IMR-90 (cell line): ENCODE results near the gene MARK4. TPM values are rescaled to one million over a fixed set of nuclear protein-coding genes. Genes with fewer than 3 reads are reported as not detected.

Experiments used
- ATAC-seq: fragments of 200-7000 bp; cut with Tn5 transposase; 2 replicates; pipeline ENCODE4 v1.9.1; 2020; ENCODE audit warnings: low read depth, mild to moderate bottlenecking, moderate library complexity
- BruUV-seq: library from RNA; stranded (reverse); fragments of 400-500 nt; replicated peaks from 2 replicates; lab custom pipeline; 2021; lab: Mats Ljungman, UMichigan
- CTCF ChIA-PET: fragments of 300-600 bp; formaldehyde crosslinking; extraction: SDS; loops from one replicate; lab custom pipeline; 2021; ENCODE audit warnings: antibody characterized with exemption; lab: Yijun Ruan, JAX
- POLR2A ChIA-PET: fragments of 300-600 bp; sonication (Branson Sonifier 250); formaldehyde crosslinking; loops from one replicate; lab custom pipeline; 2022; ENCODE audit warnings: antibody characterized with exemption; ENCODE audit not compliant: unreplicated experiment; lab: Charles Lee
- DNase-seq: peaks from one replicate; pipeline ENCODE4 v3.0.0; 2013
- H2AFZ ChIP-seq: replicated peaks from 2 replicates; pipeline ENCODE3; 2013; ENCODE audit warnings: low read length, mild to moderate bottlenecking; ENCODE audit not compliant: poor library complexity
- H2AK5ac ChIP-seq: 2 replicates; pipeline ENCODE4 v1.6.1; 2013; ENCODE audit warnings: low read depth, low read length, inconsistent platforms
- H2AK9ac ChIP-seq: replicated peaks from 2 replicates; pipeline ENCODE3; 2013; ENCODE audit warnings: mild to moderate bottlenecking, low read depth, low read length, moderate library complexity; ENCODE audit not compliant: poor library complexity
- H2BK120ac ChIP-seq: 2 replicates; pipeline ENCODE4 v1.6.1; 2013; ENCODE audit warnings: low read depth, low read length, inconsistent platforms
- H2BK15ac ChIP-seq: 3 replicates; pipeline ENCODE4 v1.6.1; 2013; ENCODE audit warnings: low read depth, low read length, inconsistent platforms
- H2BK20ac ChIP-seq: 2 replicates; pipeline ENCODE4 v1.6.1; 2013; ENCODE audit warnings: low read depth, mild to moderate bottlenecking, inconsistent platforms, low read length, moderate library complexity
- H2BK5ac ChIP-seq: 2 replicates; pipeline ENCODE4 v1.6.1; 2013; ENCODE audit warnings: mild to moderate bottlenecking, low read depth, low read length, inconsistent platforms; ENCODE audit not compliant: poor library complexity, severe bottlenecking
- H3K14ac ChIP-seq: replicated peaks from 2 replicates; pipeline ENCODE4 v1.6.1; 2013; ENCODE audit warnings: low read depth, low read length, inconsistent platforms
- H3K18ac ChIP-seq: 2 replicates; pipeline ENCODE4 v1.6.1; 2013; ENCODE audit warnings: low read depth, low read length, control low read depth
- H3K23ac ChIP-seq: 2 replicates; pipeline ENCODE4 v1.6.1; 2013; ENCODE audit warnings: low read depth, low read length, inconsistent platforms
- H3K27ac ChIP-seq: 2 replicates; pipeline ENCODE4 v1.5.1; 2013; ENCODE audit warnings: mild to moderate bottlenecking, control low read depth, low read length; ENCODE audit not compliant: insufficient read depth
- H3K27me3 ChIP-seq: 2 replicates; pipeline ENCODE4 v1.6.1; 2013; ENCODE audit warnings: low read length; ENCODE audit not compliant: control insufficient read depth, insufficient read depth
- H3K36me3 ChIP-seq: 2 replicates; pipeline ENCODE4 v1.6.1; 2013; ENCODE audit warnings: low read length, mixed read lengths; ENCODE audit not compliant: control insufficient read depth, insufficient read depth
- H3K4ac ChIP-seq: 2 replicates; pipeline ENCODE4 v1.6.1; 2013; ENCODE audit warnings: low read depth, low read length, inconsistent platforms
- H3K4me1 ChIP-seq: 2 replicates; pipeline ENCODE4 v1.6.1; 2013; ENCODE audit warnings: low read length, mixed read lengths; ENCODE audit not compliant: control insufficient read depth, insufficient read depth
- H3K4me2 ChIP-seq: 2 replicates; pipeline ENCODE4 v1.6.1; 2013; ENCODE audit warnings: low read depth, mild to moderate bottlenecking, control low read depth, low read length, moderate library complexity
- H3K4me3 ChIP-seq: 2 replicates; pipeline ENCODE4 v1.5.1; 2013; ENCODE audit warnings: low read depth, mild to moderate bottlenecking, control low read depth, low read length, moderate library complexity; ENCODE audit not compliant: insufficient read depth
- H3K56ac ChIP-seq: 2 replicates; pipeline ENCODE4 v1.6.1; 2013; ENCODE audit warnings: low read length, inconsistent platforms; ENCODE audit not compliant: insufficient read depth; ENCODE audit errors: extremely low read depth
- H3K79me1 ChIP-seq, 2 experiments: 2 replicates each; pipeline ENCODE4 v1.6.1; 2013; ENCODE audit warnings: low read length in 2 of 2, inconsistent platforms in 1 of 2, low read depth in 1 of 2
- H3K9ac ChIP-seq: 2 replicates; pipeline ENCODE4 v1.6.1; 2013; ENCODE audit warnings: low read depth, low read length, control low read depth
- H3K9me1 ChIP-seq: 2 replicates; pipeline ENCODE4 v1.6.1; 2013; ENCODE audit warnings: low read length, inconsistent platforms; ENCODE audit not compliant: insufficient read depth
- H3K9me3 ChIP-seq: 2 replicates; pipeline ENCODE4 v1.6.1; 2013; ENCODE audit warnings: low read length; ENCODE audit not compliant: control insufficient read depth, insufficient read depth
- H4K20me1 ChIP-seq: 2 replicates; pipeline ENCODE4 v1.6.1; 2013; ENCODE audit warnings: low read length, inconsistent platforms; ENCODE audit not compliant: insufficient read depth
- H4K5ac ChIP-seq: 2 replicates; pipeline ENCODE4 v1.6.1; 2013; ENCODE audit warnings: mild to moderate bottlenecking, low read depth, low read length, control low read depth
- H4K8ac ChIP-seq, 2 experiments: 2 replicates each; pipeline ENCODE4 v1.6.1; 2013; ENCODE audit warnings: low read depth in 2 of 2, low read length in 2 of 2, control low read depth in 1 of 2, inconsistent platforms in 1 of 2
- H4K91ac ChIP-seq: 2 replicates; pipeline ENCODE4 v1.6.1; 2013; ENCODE audit warnings: low read depth, low read length, inconsistent platforms; ENCODE audit not compliant: insufficient read depth
- BHLHE40 ChIP-seq: fragments of 150-350 bp; IDR thresholded peaks from 2 replicates; pipeline ENCODE4 v1.6.1; 2016; ENCODE audit warnings: mild to moderate bottlenecking, low read depth, low read length
- CEBPB ChIP-seq: IDR thresholded peaks from 2 replicates; pipeline ENCODE4 v1.6.1; 2012; ENCODE audit warnings: low read depth, low read length, improper control_type of control experiment
- CHD1 ChIP-seq: IDR thresholded peaks from 2 replicates; pipeline ENCODE4 v1.6.1; 2012; ENCODE audit warnings: low read depth, low read length, improper control_type of control experiment
- CTCF ChIP-seq: conservative IDR thresholded peaks from 2 replicates; pipeline ENCODE4 v1.5.1; 2012; ENCODE audit warnings: mild to moderate bottlenecking, low read depth, low read length, improper control_type of control experiment
- ELK1 ChIP-seq: fragments of 150-350 bp; IDR thresholded peaks from 2 replicates; pipeline ENCODE4 v1.6.1; 2016; ENCODE audit warnings: low read depth, mild to moderate bottlenecking, low read length, moderate library complexity, borderline replicate concordance
- FOS ChIP-seq: fragments of 150-350 bp; IDR thresholded peaks from 2 replicates; pipeline ENCODE4 v1.6.1; 2016; ENCODE audit warnings: low read depth, low read length
- MAFK ChIP-seq: IDR thresholded peaks from 2 replicates; pipeline ENCODE4 v1.6.1; 2012; ENCODE audit warnings: low read depth, low read length, improper control_type of control experiment
- MAZ ChIP-seq: IDR thresholded peaks from 2 replicates; pipeline ENCODE4 v1.6.1; 2012; ENCODE audit warnings: low read depth, mild to moderate bottlenecking, low read length, improper control_type of control experiment, moderate library complexity, borderline replicate concordance
- MXI1 ChIP-seq: IDR thresholded peaks from 2 replicates; pipeline ENCODE4 v1.6.1; 2012; ENCODE audit warnings: low read depth, mild to moderate bottlenecking, low read length, moderate library complexity, borderline replicate concordance
- RCOR1 ChIP-seq: IDR thresholded peaks from 2 replicates; pipeline ENCODE4 v1.6.1; 2012; ENCODE audit warnings: mild to moderate bottlenecking, low read length, improper control_type of control experiment; ENCODE audit not compliant: insufficient replicate concordance
- SMC3 ChIP-seq: fragments of 150-350 bp; IDR thresholded peaks from 2 replicates; pipeline ENCODE4 v1.6.1; 2016; ENCODE audit warnings: low read depth, mild to moderate bottlenecking, antibody characterized with exemption, low read length, moderate library complexity
- USF2 ChIP-seq: fragments of 150-350 bp; IDR thresholded peaks from 2 replicates; pipeline ENCODE4 v1.6.1; 2017; ENCODE audit warnings: mild to moderate bottlenecking, antibody characterized with exemption, low read length, low read depth
- WGBS, 2 experiments: methylation state at CpG; one replicate each; pipeline versions ENCODE4 v1.1.5 to v1.1.7; 2013; ENCODE audit warnings: missing lambda C conversion rate in 2 of 2; ENCODE audit not compliant: insufficient read length in 1 of 2; ENCODE audit errors: extremely low coverage in 2 of 2; 5-methylcytosine and 5-hydroxymethylcytosine counted together
- dilution Hi-C: fragments of 300-500 bp; cut with HindIII; formaldehyde crosslinking; loops from one replicate; pipeline ENCODE4 v1.14.3; 2018; ENCODE audit warnings: low sequenced_read_pairs; ENCODE audit not compliant: unreplicated experiment
- in situ Hi-C: fragments of 300-500 bp; cut with MboI; formaldehyde crosslinking; loops from 3 replicates; pipeline ENCODE4 v1.14.3; 2019; ENCODE audit warnings: low sequenced_read_pairs, inconsistent platforms, mixed read lengths
- intact Hi-C: fragments of 100-400 bp; cut with micrococcal nuclease; formaldehyde crosslinking; loops from 2 replicates; pipeline ENCODE4 v1.10.0; 2022
- polyA plus RNA-seq, 3 experiments: library from polyadenylated mRNA; depleted of rRNA; stranded (reverse); fragments of >200 nt; gene quantifications; 2 replicates each; pipeline ENCODE4 v1.2.3, GENCODE V29; 2012; ENCODE audit warnings: low replicate concordance in 1 of 3
- total RNA-seq: library from RNA; depleted of rRNA; stranded (reverse); fragments of >200 nt; gene quantifications from 2 replicates; pipeline ENCODE4 v1.2.3, GENCODE V29; 2012

Gene MARK4
- total and polyA plus RNA-seq, 2 of the 4 experiments (the other 2 are of a cell fraction): 11.3 to 20.7 TPM

GRCh38 chr19:45321848-45322247 is 70.8 kb downstream of the MARK4 start:
- no peak overlapping the region for H2BK20ac ChIP-seq

More at GRCh38 chr19:45321848-45322247, 70.8 kb downstream of the MARK4 start:
- Histone ChIP-seq H2BK120ac (no peak overlapping the region), H4K20me1 (no peaks in the 10 kb centered on the region), H3K4ac (no peak overlapping the region), H3K27ac (no peak overlapping the region), H3K4me3 (no peak overlapping the region), H3K14ac (no peak overlapping the region), H2AK5ac (no peak overlapping the region), H3K56ac (no peak overlapping the region), H3K27me3 (peaks cover 27% of the 10 kb centered on the region), H3K36me3 (no peaks in the 10 kb centered on the region), H3K23ac (no peak overlapping the region), H4K91ac (no peak overlapping the region), H2AK9ac (no peak overlapping the region), H3K9ac (no peak overlapping the region), H3K4me2 (no peak overlapping the region), H3K9me3 (no peaks in the 10 kb centered on the region), H3K79me1 (no peaks in the 10 kb centered on the region), H3K18ac (no peak overlapping the region), H2BK15ac (no peak overlapping the region), H3K9me1 (no peaks in the 10 kb centered on the region), H2BK5ac (no peak overlapping the region), H2AFZ (no peak overlapping the region), H4K8ac (no peak overlapping the region), H4K5ac (no peak overlapping the region), H3K4me1 (no peaks in the 10 kb centered on the region; the same call in 1 of the 2 replicates)
- ATAC-seq: no peak
- DNase-seq: no peak
- ChIA-PET CTCF (no interaction called here), POLR2A (no interaction called here)
- dilution Hi-C loops: no loop called here
- BruUV-seq: no TSS peak
- no peak for TF ChIP-seq BHLHE40
- TF ChIP-seq USF2: no peak
- TF ChIP-seq MAFK: no peak
- TF ChIP-seq FOS: no peak
- TF ChIP-seq SMC3: no peak
- no peak for TF ChIP-seq MAZ
- TF ChIP-seq RCOR1: no peak
- no peak for TF ChIP-seq ELK1
- no peak for TF ChIP-seq CHD1
- TF ChIP-seq CEBPB: no peak
- no peak for TF ChIP-seq CTCF
- TF ChIP-seq MXI1: no peak
- intact Hi-C loops: no loop called here
- 40% methylated on average over 2 of the region's 7 CpGs; no CpG with 5 or more reads in 1 of the 2 experiments for WGBS, 2 experiments
- in situ Hi-C loops: no loop called here
